ENCODE measurements around the gene CBLN4.

The CBLN4 gene

DNA sequence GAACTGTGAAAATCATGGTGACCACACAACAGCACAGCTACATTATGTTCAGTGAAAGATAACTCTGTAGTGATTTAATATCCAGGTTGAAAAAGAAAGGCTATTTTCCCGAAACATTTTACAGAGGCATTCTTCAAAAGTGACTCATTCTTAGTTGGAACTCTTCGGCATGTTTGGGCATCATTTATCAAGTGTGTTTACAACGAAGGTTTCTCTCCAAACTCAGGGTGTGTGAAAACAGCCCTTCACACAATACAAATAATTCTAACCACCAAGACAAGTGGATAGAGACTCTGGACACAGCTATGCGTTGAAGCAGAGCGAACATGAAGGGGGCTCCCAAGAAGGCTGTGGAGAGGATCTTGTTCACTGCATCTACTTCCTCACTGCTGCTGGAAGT, 57.6 kb downstream of the CBLN4 start:
- DNase-seq (ENCODE audit: extremely low read depth in 1 of 2, low read depth in 1 of 2) = no peak
